Activated CD8-positive, alpha-beta T cell treated with anti-CD3 and anti-CD28 coated beads for 36 hours (primary cell): ENCODE measurements around the gene TRIM27. TPM values are rescaled to one million over a fixed set of nuclear protein-coding genes. Genes with fewer than 3 reads are reported as not detected.
"Not testable (repeated sequence)": the region's sequence is repeated elsewhere in the genome, so short reads cannot be mapped to it uniquely, and the experiment has no call there.

Experiments used
- ATAC-seq: fragments of 200-7000 bp; cut with Tn5 transposase; one replicate; pipeline ENCODE4 v1.10.0; 2021; ENCODE audit warnings: mild to moderate bottlenecking, moderate library complexity
- CTCF ChIA-PET: fragments of 350-600 bp; sonication (Branson Sonifier 250); formaldehyde crosslinking; loops from one replicate; lab custom pipeline; 2021; ENCODE audit warnings: antibody characterized with exemption; lab: Charles Lee
- POLR2A ChIA-PET: fragments of 350-600 bp; sonication (Branson Sonifier 250); formaldehyde crosslinking; loops from one replicate; lab custom pipeline; 2021; ENCODE audit warnings: antibody characterized with exemption; lab: Charles Lee
- DNase-seq: peaks from one replicate; pipeline ENCODE4 v3.0.0-alpha.2; 2020
- H3K27ac Mint-ChIP-seq: one replicate; pipeline ENCODE4 v1.8.0; 2021; ENCODE audit warnings: mild to moderate bottlenecking, mixed read lengths
- H3K27me3 Mint-ChIP-seq: one replicate; pipeline ENCODE4 v1.8.0; 2021; ENCODE audit warnings: mixed read lengths
- H3K36me3 Mint-ChIP-seq: one replicate; pipeline ENCODE4 v1.8.0; 2021; ENCODE audit warnings: low read depth, mixed read lengths
- H3K4me1 Mint-ChIP-seq: one replicate; pipeline ENCODE4 v1.8.0; 2021; ENCODE audit warnings: low read depth, mixed read lengths
- H3K4me3 Mint-ChIP-seq: one replicate; pipeline ENCODE4 v1.8.0; 2021; ENCODE audit warnings: mild to moderate bottlenecking, moderate library complexity, mixed read lengths
- H3K9me3 Mint-ChIP-seq: one replicate; pipeline ENCODE4 v1.8.0; 2021; ENCODE audit warnings: mixed read lengths
- CTCF ChIP-seq: fragments of 200-600 bp; IDR thresholded peaks from one replicate; pipeline ENCODE4 v1.8.0; 2022; ENCODE audit warnings: antibody characterized with exemption, mild to moderate bottlenecking
- intact Hi-C: fragments of 100-400 bp; cut with micrococcal nuclease; formaldehyde crosslinking; loops from one replicate; pipeline ENCODE4 v1.10.0; 2022
- total RNA-seq, 2 experiments: library from RNA; stranded (reverse); gene quantifications; one replicate each; pipeline ENCODE4 v1.2.3, GENCODE V29; 2021

TRIM27 gene
- total RNA-seq, 2 experiments from 2014 or later: 45.6 to 46.4 TPM

- Mint-ChIP-seq H3K4me1 (no peaks in the 10 kb centered on the region), H3K9me3 (no peaks in the 10 kb centered on the region), H3K27ac (no peak overlapping the region), H3K36me3 (no peaks in the 10 kb centered on the region), H3K4me3 (no peak overlapping the region), H3K27me3 (peaks cover 22% of the 10 kb centered on the region)
- ChIA-PET POLR2A (interaction anchor here (0.8 kb wide), 1 partner anchor 389 kb away, joined by 3 read pairs; no protein-coding TSS in a partner anchor), CTCF (no interaction called here)
- intact Hi-C loops: no loop called here
- ATAC-seq (no peak), DNase-seq (no peak)
- no peak for TF ChIP-seq CTCF
Measured at GRCh38 chr6:28960846-28961500, 37.2 kb upstream of the TRIM27 start.

GRCh38 chr6:28958561-28959243 lies 34.9 kb upstream of the TRIM27 start:
- H3K27me3 Mint-ChIP-seq: peaks cover 21% of the 10 kb centered on the region

GRCh38 chr6:28957795-28958314 lies 34.1 kb upstream of the TRIM27 start:
- H3K27me3 Mint-ChIP-seq: peaks cover 21% of the 10 kb centered on the region
- H3K36me3 Mint-ChIP-seq, H3K9me3 Mint-ChIP-seq, H3K27ac Mint-ChIP-seq, DNase-seq, CTCF ChIA-PET, intact Hi-C loops, ATAC-seq, H3K4me3 Mint-ChIP-seq, H3K4me1 Mint-ChIP-seq: not testable (repeated sequence)
- POLR2A ChIA-PET: interaction anchor here (0.6 kb wide), 1 partner anchor 19 kb away, joined by 3 read pairs; no protein-coding TSS in a partner anchor

More at GRCh38 chr6:28958561-28959243, 34.9 kb upstream of the TRIM27 start:
- intact Hi-C loops, H3K27ac Mint-ChIP-seq, ATAC-seq, H3K4me1 Mint-ChIP-seq, H3K36me3 Mint-ChIP-seq, H3K9me3 Mint-ChIP-seq, DNase-seq, H3K4me3 Mint-ChIP-seq, CTCF ChIA-PET: not testable (repeated sequence)
- POLR2A ChIA-PET: interaction anchor here (0.6 kb wide), 1 partner anchor 18 kb away, joined by 3 read pairs; no protein-coding TSS in a partner anchor

GRCh38 chr6:28956331-28956730 lies 32.5 kb upstream of the TRIM27 start:
- Mint-ChIP-seq H3K27me3 (peaks cover 18% of the 10 kb centered on the region), H3K4me1 (peaks cover 7% of the 10 kb centered on the region), H3K4me3 (no peak overlapping the region), H3K36me3 (no peaks in the 10 kb centered on the region), H3K9me3 (no peaks in the 10 kb centered on the region), H3K27ac (no peak overlapping the region)
- intact Hi-C loops: no loop called here
- CTCF ChIA-PET: no interaction called here
- no peak for TF ChIP-seq CTCF
- no peak for DNase-seq
- POLR2A ChIA-PET: no interaction called here
- no peak for ATAC-seq

GRCh38 chr6:28953585-28954258 lies 29.9 kb upstream of the TRIM27 start:
- H3K27ac Mint-ChIP-seq: peak overlapping the region; percentile 31
- H3K27me3 Mint-ChIP-seq: peaks cover 8% of the 10 kb centered on the region
- ATAC-seq: peak; percentile 13
- no peak for TF ChIP-seq CTCF
- peak overlapping the region; percentile 78 for H3K4me3 Mint-ChIP-seq
- H3K36me3 Mint-ChIP-seq: peaks cover 1% of the 10 kb centered on the region
- no peak for DNase-seq
- POLR2A ChIA-PET: interaction anchor here (0.6 to 1.1 kb wide), 3 partner anchors 13 to 1169 kb away, joined by 3 to 7 read pairs (median 3); no protein-coding TSS in a partner anchor
- no peaks in the 10 kb centered on the region for H3K9me3 Mint-ChIP-seq
- intact Hi-C loops: no loop called here
- CTCF ChIA-PET: interaction anchor here (1.4 kb wide), 1 partner anchor 116 kb away, joined by 3 read pairs; no protein-coding TSS in a partner anchor
- H3K4me1 Mint-ChIP-seq: peaks cover 7% of the 10 kb centered on the region
